Subcutaneous adipose tissue (tissue), 4 donors: ENCODE measurements around the gene BARX2. TPM values are rescaled to one million over a fixed set of nuclear protein-coding genes. Genes with fewer than 3 reads are reported as not detected.

Experiments used
- CTCF ChIP-seq: fragments of 450-650 bp; IDR thresholded peaks from one replicate; pipeline ENCODE4 v1.5.1; 2016; ENCODE audit warnings: low read depth, mild to moderate bottlenecking, control low read depth, antibody characterized with exemption, moderate library complexity
- total RNA-seq, 4 donors: library from RNA; depleted of rRNA; stranded (reverse); fragments of >200 nt; gene quantifications; one replicate each; pipeline ENCODE4 v1.1.0, GENCODE V29; 2016

Gene BARX2
- total RNA-seq, 4 donors from 2014 or later: not detected

- TF ChIP-seq CTCF: no peak
Measured at GRCh38 chr11:129457321-129457720, 81.7 kb downstream of the BARX2 start.

- no peak for TF ChIP-seq CTCF
Measured at GRCh38 chr11:129458278-129458677, 82.6 kb downstream of the BARX2 start.

- no peak for TF ChIP-seq CTCF
Measured at GRCh38 chr11:129458756-129459535, 83.3 kb downstream of the BARX2 start.

- no peak for TF ChIP-seq CTCF
Measured at GRCh38 chr11:129460714-129461113, 85.1 kb downstream of the BARX2 start.

GRCh38 chr11:129484068-129484467 is 108.4 kb downstream of the BARX2 start:
- no peak for TF ChIP-seq CTCF

GRCh38 chr11:129489249-129489648 is 113.6 kb downstream of the BARX2 start:
- no peak for TF ChIP-seq CTCF

- no peak for TF ChIP-seq CTCF
Measured at GRCh38 chr11:129490004-129490403, 114.4 kb downstream of the BARX2 start.
